ENCODE data around the gene SH2D1B.

- TF ChIP-seq, protein P1, sequence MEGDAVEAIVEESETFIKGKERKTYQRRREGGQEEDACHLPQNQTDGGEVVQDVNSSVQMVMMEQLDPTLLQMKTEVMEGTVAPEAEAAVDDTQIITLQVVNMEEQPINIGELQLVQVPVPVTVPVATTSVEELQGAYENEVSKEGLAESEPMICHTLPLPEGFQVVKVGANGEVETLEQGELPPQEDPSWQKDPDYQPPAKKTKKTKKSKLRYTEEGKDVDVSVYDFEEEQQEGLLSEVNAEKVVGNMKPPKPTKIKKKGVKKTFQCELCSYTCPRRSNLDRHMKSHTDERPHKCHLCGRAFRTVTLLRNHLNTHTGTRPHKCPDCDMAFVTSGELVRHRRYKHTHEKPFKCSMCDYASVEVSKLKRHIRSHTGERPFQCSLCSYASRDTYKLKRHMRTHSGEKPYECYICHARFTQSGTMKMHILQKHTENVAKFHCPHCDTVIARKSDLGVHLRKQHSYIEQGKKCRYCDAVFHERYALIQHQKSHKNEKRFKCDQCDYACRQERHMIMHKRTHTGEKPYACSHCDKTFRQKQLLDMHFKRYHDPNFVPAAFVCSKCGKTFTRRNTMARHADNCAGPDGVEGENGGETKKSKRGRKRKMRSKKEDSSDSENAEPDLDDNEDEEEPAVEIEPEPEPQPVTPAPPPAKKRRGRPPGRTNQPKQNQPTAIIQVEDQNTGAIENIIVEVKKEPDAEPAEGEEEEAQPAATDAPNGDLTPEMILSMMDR (IDR thresholded peaks at IDR 0.05), result no peak
- no peak for TF ChIP-seq ZFX (IDR thresholded peaks at IDR 0.05; ENCODE audit: borderline replicate concordance)
Observed at GRCh38 chr1:162369571-162369970, 42.4 kb downstream of the SH2D1B start.
